A673 (cell line): Measurements from ENCODE around the gene LARP4B. TPM values are rescaled to one million over a fixed set of nuclear protein-coding genes. Genes with fewer than 3 reads are reported as not detected.

Source experiments
- BruUV-seq: library from RNA; stranded (reverse); fragments of 400-500 nt; replicated peaks from 2 replicates; lab custom pipeline; 2021; lab: Mats Ljungman, UMichigan
- CTCF ChIA-PET: fragments of 300-600 bp; sonication (Branson Sonifier 250); formaldehyde crosslinking; loops from one replicate; lab custom pipeline; 2022; ENCODE audit warnings: antibody characterized with exemption; lab: Charles Lee
- POLR2A ChIA-PET: fragments of 300-600 bp; sonication (Branson Sonifier 250); formaldehyde crosslinking; loops from one replicate; lab custom pipeline; 2022; ENCODE audit warnings: antibody characterized with exemption; ENCODE audit not compliant: low non-redundant PET; lab: Charles Lee
- DNase-seq: peaks from one replicate; pipeline ENCODE4 v3.0.0-alpha.2; 2015; ENCODE audit warnings: low spot score
- H3K27ac ChIP-seq: fragments of 200-600 bp; sonication (generic); 2 replicates; pipeline ENCODE4 v1.5.1; 2016; ENCODE audit warnings: mixed run types, low read depth, mild to moderate bottlenecking, mixed read lengths, antibody characterized with exemption, low read length; ENCODE audit not compliant: poor library complexity, severe bottlenecking
- H3K27me3 ChIP-seq: fragments of 200-600 bp; sonication (generic); replicated peaks from 2 replicates; pipeline ENCODE4 v1.6.1; 2017; ENCODE audit warnings: mixed run types, low read depth, mild to moderate bottlenecking, mixed read lengths, antibody characterized with exemption, low read length; ENCODE audit not compliant: insufficient read depth, poor library complexity
- H3K36me3 ChIP-seq: fragments of 200-600 bp; sonication (generic); 2 replicates; pipeline ENCODE4 v1.6.1; 2016; ENCODE audit warnings: mixed run types, mild to moderate bottlenecking, mixed read lengths, antibody characterized with exemption, low read length; ENCODE audit not compliant: insufficient read depth, poor library complexity, severe bottlenecking
- H3K4me1 ChIP-seq: fragments of 200-600 bp; sonication (generic); 2 replicates; pipeline ENCODE4 v1.6.1; 2017; ENCODE audit warnings: mixed run types, mild to moderate bottlenecking, mixed read lengths, antibody characterized with exemption, low read length; ENCODE audit not compliant: insufficient read depth, poor library complexity, severe bottlenecking
- H3K4me3 ChIP-seq: fragments of 200-600 bp; sonication (generic); 2 replicates; pipeline ENCODE4 v1.5.1; 2016; ENCODE audit warnings: low read depth, mixed run types, mild to moderate bottlenecking, mixed read lengths, low read length; ENCODE audit not compliant: poor library complexity, severe bottlenecking
- H3K9me3 ChIP-seq: fragments of 200-600 bp; sonication (generic); 2 replicates; pipeline ENCODE4 v1.6.1; 2016; ENCODE audit warnings: mixed run types, low read depth, mild to moderate bottlenecking, mixed read lengths, antibody characterized with exemption, low read length; ENCODE audit not compliant: poor library complexity, severe bottlenecking
- CTCF ChIP-seq: fragments of 300-800, 200-600 bp; sonication (generic); conservative IDR thresholded peaks from 2 replicates; pipeline ENCODE4 v1.5.1; 2017; ENCODE audit warnings: low read depth, mild to moderate bottlenecking, antibody characterized with exemption, low read length, moderate library complexity, mixed read lengths
- EZH2 ChIP-seq: fragments of 200-600 bp; sonication (generic); IDR thresholded peaks from 2 replicates; pipeline ENCODE4 v1.6.1; 2017; ENCODE audit warnings: borderline replicate concordance, low read depth, mild to moderate bottlenecking, mixed read lengths, antibody characterized with exemption, low read length; ENCODE audit not compliant: poor library complexity, severe bottlenecking
- intact Hi-C: fragments of 100-400 bp; cut with micrococcal nuclease; formaldehyde crosslinking; loops from one replicate; pipeline ENCODE4 v1.10.0; 2022; ENCODE audit not compliant: unreplicated experiment
- total RNA-seq: library from RNA; stranded (reverse); gene quantifications from 2 replicates; pipeline ENCODE4 v1.2.3, GENCODE V29; 2021

LARP4B gene
- total RNA-seq, 1 experiment from 2014 or later, result 101 TPM

DNA sequence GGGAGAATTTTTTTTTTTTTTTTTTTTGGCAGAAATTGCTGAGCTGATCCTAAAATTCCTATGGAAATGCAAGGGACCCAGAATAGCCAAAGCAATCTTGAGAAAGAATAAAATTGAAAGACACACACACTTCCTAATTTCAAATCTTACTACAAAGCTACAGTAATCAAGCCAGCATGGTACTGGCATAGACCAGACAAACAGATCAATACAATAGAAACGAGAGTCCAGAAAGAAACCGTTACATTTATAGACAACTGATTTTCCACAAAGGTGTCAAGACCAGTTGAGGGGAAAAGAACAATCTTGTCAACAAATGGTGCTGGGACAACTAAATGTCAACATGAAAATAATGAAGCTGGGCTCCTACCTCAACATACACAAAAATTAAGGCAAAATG is 34.5 kb downstream of the LARP4B start:
- ChIA-PET POLR2A (no interaction called here), CTCF (no interaction called here)
- no peak for TF ChIP-seq CTCF
- no peak for TF ChIP-seq EZH2
- no peaks in the 10 kb centered on the region for H3K9me3 ChIP-seq
- H3K36me3 ChIP-seq, result no peaks in the 10 kb centered on the region
- H3K4me1 ChIP-seq, result peaks cover 12% of the 10 kb centered on the region
- DNase-seq, result no peak
- H3K27ac ChIP-seq, result no peak overlapping the region
- intact Hi-C loops, result no loop called here
- H3K4me3 ChIP-seq, result no peak overlapping the region
- no TSS peak for BruUV-seq
- no peaks in the 10 kb centered on the region for H3K27me3 ChIP-seq

DNA sequence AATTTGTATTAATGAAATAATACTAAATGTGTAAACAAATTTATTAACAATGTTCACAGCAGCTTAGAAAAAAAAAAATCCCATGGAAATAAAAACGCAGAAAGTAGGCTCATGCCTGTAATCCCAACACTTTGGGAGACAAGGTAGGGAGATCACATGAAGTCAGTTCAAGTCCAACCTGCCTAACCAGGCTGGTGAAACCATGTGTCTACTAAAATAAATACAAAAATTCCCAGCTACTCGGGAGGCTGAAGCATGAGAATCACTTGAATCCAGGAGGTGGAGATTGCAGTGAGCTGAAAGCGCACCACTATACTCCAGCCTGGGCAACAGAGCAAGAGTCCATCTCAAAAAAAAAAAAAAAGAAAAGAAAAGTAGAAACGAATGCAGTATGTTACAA is 36.2 kb downstream of the LARP4B start:
- POLR2A ChIA-PET, result no interaction called here

GRCh38 chr10:878895-879294 is 52.6 kb downstream of the LARP4B start:
- POLR2A ChIA-PET, result interaction anchor here (0.6 kb wide), 1 partner anchor 581 kb away, joined by 3 read pairs; no protein-coding TSS in a partner anchor
- peaks cover 32% of the 10 kb centered on the region for H3K36me3 ChIP-seq

More for the DNA sequence above, 36.2 kb downstream of the LARP4B start:
- no peak overlapping the region for H3K27ac ChIP-seq
- no peaks in the 10 kb centered on the region for H3K36me3 ChIP-seq
- H3K4me1 ChIP-seq, result peaks cover 12% of the 10 kb centered on the region
- H3K9me3 ChIP-seq, result no peaks in the 10 kb centered on the region
- TF ChIP-seq CTCF (no peak), EZH2 (no peak)
- intact Hi-C loops, result no loop called here
- H3K4me3 ChIP-seq, result no peak overlapping the region
- no TSS peak for BruUV-seq
- H3K27me3 ChIP-seq, result no peaks in the 10 kb centered on the region
- CTCF ChIA-PET, result no interaction called here
- DNase-seq, result no peak

More at GRCh38 chr10:878895-879294, 52.6 kb downstream of the LARP4B start:
- intact Hi-C loops, result no loop called here
- TF ChIP-seq CTCF (no peak), EZH2 (no peak)
- BruUV-seq, result no TSS peak
- no peaks in the 10 kb centered on the region for H3K9me3 ChIP-seq
- H3K27ac ChIP-seq, result no peak overlapping the region
- H3K4me3 ChIP-seq, result no peak overlapping the region
- no peak for DNase-seq
- no peaks in the 10 kb centered on the region for H3K4me1 ChIP-seq
- CTCF ChIA-PET, result no interaction called here
- no peaks in the 10 kb centered on the region for H3K27me3 ChIP-seq
